ENCODE data around the gene PTPRZ1.

PTPRZ1 gene

DNA sequence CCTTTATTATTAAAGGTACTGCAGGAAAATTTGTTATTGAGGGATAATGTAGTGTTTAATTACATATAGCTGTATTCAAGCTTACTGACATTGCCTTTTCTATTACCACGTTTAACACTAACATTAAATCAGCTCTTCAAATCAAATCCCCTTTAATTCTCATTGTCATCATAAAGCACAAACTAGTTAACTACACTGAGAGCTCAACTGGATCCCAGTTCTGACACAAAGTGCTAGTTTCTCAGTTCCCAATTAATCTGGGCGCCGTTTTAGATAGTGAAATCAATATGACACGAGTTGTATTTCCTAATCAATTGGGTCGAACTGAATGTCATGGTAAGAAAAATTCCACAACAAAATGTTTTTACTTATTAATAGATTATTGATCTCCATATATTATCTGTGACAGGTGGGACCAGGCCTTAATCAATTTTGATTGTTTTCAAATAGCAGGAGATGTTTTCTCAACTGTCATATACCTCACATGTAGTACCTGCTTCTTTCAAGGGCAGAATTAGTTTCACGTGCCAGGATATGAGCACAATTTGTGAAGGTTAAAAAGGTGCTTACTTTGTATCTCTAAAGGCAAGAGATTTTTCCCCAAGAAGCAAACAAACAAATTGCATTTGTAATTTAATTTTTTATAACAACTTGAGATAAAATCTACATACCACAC lies 200.1 kb downstream of the PTPRZ1 start:
- TF ChIP-seq RARB (CRISPR knock-in tag; IDR thresholded peaks at IDR 0.05) (no peak), CSDC2 (CRISPR knock-in tag; IDR thresholded peaks at IDR 0.05) (no peak), ARNTL (CRISPR knock-in tag; IDR thresholded peaks at IDR 0.05; ENCODE audit: borderline replicate concordance, low read depth) (no peak), ZFP30 (CRISPR knock-in tag; IDR thresholded peaks at IDR 0.05) (no peak), ZFP3 (CRISPR knock-in tag; IDR thresholded peaks at IDR 0.05) (no peak), ZNF565 (CRISPR knock-in tag; conservative IDR thresholded peaks at IDR 0.05; ENCODE audit: low read depth) (no peak)
- TF ChIP-seq, protein P1, sequence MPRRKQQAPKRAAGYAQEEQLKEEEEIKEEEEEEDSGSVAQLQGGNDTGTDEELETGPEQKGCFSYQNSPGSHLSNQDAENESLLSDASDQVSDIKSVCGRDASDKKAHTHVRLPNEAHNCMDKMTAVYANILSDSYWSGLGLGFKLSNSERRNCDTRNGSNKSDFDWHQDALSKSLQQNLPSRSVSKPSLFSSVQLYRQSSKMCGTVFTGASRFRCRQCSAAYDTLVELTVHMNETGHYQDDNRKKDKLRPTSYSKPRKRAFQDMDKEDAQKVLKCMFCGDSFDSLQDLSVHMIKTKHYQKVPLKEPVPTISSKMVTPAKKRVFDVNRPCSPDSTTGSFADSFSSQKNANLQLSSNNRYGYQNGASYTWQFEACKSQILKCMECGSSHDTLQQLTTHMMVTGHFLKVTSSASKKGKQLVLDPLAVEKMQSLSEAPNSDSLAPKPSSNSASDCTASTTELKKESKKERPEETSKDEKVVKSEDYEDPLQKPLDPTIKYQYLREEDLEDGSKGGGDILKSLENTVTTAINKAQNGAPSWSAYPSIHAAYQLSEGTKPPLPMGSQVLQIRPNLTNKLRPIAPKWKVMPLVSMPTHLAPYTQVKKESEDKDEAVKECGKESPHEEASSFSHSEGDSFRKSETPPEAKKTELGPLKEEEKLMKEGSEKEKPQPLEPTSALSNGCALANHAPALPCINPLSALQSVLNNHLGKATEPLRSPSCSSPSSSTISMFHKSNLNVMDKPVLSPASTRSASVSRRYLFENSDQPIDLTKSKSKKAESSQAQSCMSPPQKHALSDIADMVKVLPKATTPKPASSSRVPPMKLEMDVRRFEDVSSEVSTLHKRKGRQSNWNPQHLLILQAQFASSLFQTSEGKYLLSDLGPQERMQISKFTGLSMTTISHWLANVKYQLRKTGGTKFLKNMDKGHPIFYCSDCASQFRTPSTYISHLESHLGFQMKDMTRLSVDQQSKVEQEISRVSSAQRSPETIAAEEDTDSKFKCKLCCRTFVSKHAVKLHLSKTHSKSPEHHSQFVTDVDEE (CRISPR knock-in tag; IDR thresholded peaks at IDR 0.05) = no peak
- TF ChIP-seq, protein P2, sequence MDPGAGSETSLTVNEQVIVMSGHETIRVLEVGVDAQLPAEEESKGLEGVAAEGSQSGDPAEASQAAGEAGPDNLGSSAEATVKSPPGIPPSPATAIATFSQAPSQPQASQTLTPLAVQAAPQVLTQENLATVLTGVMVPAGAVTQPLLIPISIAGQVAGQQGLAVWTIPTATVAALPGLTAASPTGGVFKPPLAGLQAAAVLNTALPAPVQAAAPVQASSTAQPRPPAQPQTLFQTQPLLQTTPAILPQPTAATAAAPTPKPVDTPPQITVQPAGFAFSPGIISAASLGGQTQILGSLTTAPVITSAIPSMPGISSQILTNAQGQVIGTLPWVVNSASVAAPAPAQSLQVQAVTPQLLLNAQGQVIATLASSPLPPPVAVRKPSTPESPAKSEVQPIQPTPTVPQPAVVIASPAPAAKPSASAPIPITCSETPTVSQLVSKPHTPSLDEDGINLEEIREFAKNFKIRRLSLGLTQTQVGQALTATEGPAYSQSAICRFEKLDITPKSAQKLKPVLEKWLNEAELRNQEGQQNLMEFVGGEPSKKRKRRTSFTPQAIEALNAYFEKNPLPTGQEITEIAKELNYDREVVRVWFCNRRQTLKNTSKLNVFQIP (CRISPR knock-in tag; IDR thresholded peaks at IDR 0.05; ENCODE audit: borderline replicate concordance, low read depth) = no peak
- ATAC-seq = no peak

DNA sequence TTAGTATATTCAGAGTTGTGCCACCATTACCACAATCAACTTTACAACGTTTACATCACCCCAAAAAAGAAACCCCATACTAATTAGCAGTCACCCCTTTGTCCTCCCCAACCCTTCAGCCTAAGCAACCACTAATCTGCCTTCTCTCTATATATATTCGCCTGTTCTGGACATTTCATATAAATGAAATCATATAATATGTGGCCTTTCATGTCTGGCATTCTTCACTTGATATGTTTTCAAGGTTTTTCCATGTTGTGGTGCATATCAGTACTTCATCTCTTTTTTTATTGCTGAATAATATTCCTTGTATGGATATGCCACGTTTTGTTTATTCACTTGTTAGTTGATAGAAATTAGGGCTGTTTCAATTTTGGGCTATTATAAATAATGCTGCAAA lies 200.7 kb downstream of the PTPRZ1 start:
- no peak for ATAC-seq
- TF ChIP-seq ZNF70 (CRISPR knock-in tag; IDR thresholded peaks at IDR 0.05) = no peak
- TF ChIP-seq, protein P3, sequence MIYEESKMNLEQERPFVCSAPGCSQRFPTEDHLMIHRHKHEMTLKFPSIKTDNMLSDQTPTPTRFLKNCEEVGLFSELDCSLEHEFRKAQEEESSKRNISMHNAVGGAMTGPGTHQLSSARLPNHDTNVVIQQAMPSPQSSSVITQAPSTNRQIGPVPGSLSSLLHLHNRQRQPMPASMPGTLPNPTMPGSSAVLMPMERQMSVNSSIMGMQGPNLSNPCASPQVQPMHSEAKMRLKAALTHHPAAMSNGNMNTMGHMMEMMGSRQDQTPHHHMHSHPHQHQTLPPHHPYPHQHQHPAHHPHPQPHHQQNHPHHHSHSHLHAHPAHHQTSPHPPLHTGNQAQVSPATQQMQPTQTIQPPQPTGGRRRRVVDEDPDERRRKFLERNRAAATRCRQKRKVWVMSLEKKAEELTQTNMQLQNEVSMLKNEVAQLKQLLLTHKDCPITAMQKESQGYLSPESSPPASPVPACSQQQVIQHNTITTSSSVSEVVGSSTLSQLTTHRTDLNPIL (CRISPR knock-in tag; IDR thresholded peaks at IDR 0.05; ENCODE audit: low read depth) = no peak
- TF ChIP-seq, protein P2 (CRISPR knock-in tag; IDR thresholded peaks at IDR 0.05; ENCODE audit: borderline replicate concordance, low read depth) = no peak
- no peak for TF ChIP-seq TCF4 (CRISPR knock-in tag; IDR thresholded peaks at IDR 0.05; ENCODE audit: borderline replicate concordance)
- TF ChIP-seq ZFP30 (CRISPR knock-in tag; IDR thresholded peaks at IDR 0.05) = no peak
- TF ChIP-seq ISL1 (CRISPR knock-in tag; IDR thresholded peaks at IDR 0.05) = no peak
- TF ChIP-seq OSR1 (CRISPR knock-in tag; IDR thresholded peaks at IDR 0.05) = no peak
- no peak for TF ChIP-seq ZC3H10 (CRISPR knock-in tag; IDR thresholded peaks at IDR 0.05)
- TF ChIP-seq PPARA (CRISPR knock-in tag; IDR thresholded peaks at IDR 0.05; ENCODE audit: borderline replicate concordance) = no peak
- no peak for TF ChIP-seq ARNTL (CRISPR knock-in tag; IDR thresholded peaks at IDR 0.05; ENCODE audit: borderline replicate concordance, low read depth)
- no peak for TF ChIP-seq ZNF565 (CRISPR knock-in tag; conservative IDR thresholded peaks at IDR 0.05; ENCODE audit: low read depth)
- no peak for TF ChIP-seq GLIS3 (CRISPR knock-in tag; IDR thresholded peaks at IDR 0.05)
- no peak for TF ChIP-seq ZNF8 (CRISPR knock-in tag; IDR thresholded peaks at IDR 0.05)
- TF ChIP-seq ZFP3 (CRISPR knock-in tag; IDR thresholded peaks at IDR 0.05) = no peak

DNA sequence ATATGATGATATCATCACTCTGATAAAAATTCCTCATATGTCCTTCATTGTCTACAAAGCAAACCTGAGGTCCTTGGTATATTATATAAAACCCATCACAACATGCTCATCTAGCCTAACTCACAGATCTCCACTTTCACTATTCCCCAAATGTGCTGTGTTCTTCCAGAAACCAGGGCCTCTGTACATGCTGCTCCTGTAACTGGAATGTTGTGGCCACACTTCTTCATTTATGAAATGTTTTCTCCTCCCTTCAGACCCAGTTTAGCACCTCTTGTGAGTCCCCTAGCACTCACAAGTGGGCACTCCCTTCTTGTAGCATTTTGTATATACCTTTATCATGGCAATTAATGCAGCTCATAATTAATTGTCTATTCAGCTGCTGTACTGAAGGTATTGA lies 209.2 kb downstream of the PTPRZ1 start:
- no peak for ATAC-seq
- TF ChIP-seq ESRRG (CRISPR knock-in tag; IDR thresholded peaks at IDR 0.05) (no peak), ARNTL (CRISPR knock-in tag; IDR thresholded peaks at IDR 0.05; ENCODE audit: borderline replicate concordance, low read depth) (no peak), GLIS3 (CRISPR knock-in tag; IDR thresholded peaks at IDR 0.05) (no peak), ISL1 (CRISPR knock-in tag; IDR thresholded peaks at IDR 0.05) (no peak), PPARA (CRISPR knock-in tag; IDR thresholded peaks at IDR 0.05; ENCODE audit: borderline replicate concordance) (no peak), OSR1 (CRISPR knock-in tag; IDR thresholded peaks at IDR 0.05) (no peak), ZFP30 (CRISPR knock-in tag; IDR thresholded peaks at IDR 0.05) (no peak), SNAI2 (CRISPR knock-in tag; IDR thresholded peaks at IDR 0.05) (no peak), BACH2 (CRISPR knock-in tag; IDR thresholded peaks at IDR 0.05; ENCODE audit: borderline replicate concordance) (no peak), ZC3H10 (CRISPR knock-in tag; IDR thresholded peaks at IDR 0.05) (no peak), ZNF70 (CRISPR knock-in tag; IDR thresholded peaks at IDR 0.05) (no peak)
- TF ChIP-seq, protein P4, sequence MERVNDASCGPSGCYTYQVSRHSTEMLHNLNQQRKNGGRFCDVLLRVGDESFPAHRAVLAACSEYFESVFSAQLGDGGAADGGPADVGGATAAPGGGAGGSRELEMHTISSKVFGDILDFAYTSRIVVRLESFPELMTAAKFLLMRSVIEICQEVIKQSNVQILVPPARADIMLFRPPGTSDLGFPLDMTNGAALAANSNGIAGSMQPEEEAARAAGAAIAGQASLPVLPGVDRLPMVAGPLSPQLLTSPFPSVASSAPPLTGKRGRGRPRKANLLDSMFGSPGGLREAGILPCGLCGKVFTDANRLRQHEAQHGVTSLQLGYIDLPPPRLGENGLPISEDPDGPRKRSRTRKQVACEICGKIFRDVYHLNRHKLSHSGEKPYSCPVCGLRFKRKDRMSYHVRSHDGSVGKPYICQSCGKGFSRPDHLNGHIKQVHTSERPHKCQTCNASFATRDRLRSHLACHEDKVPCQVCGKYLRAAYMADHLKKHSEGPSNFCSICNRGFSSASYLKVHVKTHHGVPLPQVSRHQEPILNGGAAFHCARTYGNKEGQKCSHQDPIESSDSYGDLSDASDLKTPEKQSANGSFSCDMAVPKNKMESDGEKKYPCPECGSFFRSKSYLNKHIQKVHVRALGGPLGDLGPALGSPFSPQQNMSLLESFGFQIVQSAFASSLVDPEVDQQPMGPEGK (CRISPR knock-in tag; IDR thresholded peaks at IDR 0.05; ENCODE audit: borderline replicate concordance) = no peak
- TF ChIP-seq, protein P1 (CRISPR knock-in tag; IDR thresholded peaks at IDR 0.05) = no peak
- TF ChIP-seq, protein P2 (CRISPR knock-in tag; IDR thresholded peaks at IDR 0.05; ENCODE audit: borderline replicate concordance, low read depth) = no peak

Data from SK-N-SH treated with all-trans-retinoic acid at 6 μM for 48 hours (cell line).